K562 (cell line): ENCODE data around the gene ANKRD44. TPM values are rescaled to one million over a fixed set of nuclear protein-coding genes. Genes with fewer than 3 reads are reported as not detected.

Source experiments
- ATAC-seq: fragments of 200-7000 bp; cut with Tn5 transposase; 3 replicates; pipeline ENCODE4 v1.9.1; 2020; ENCODE audit warnings: moderate library complexity
- BruUV-seq: library from RNA; stranded (reverse); fragments of 400-500 nt; replicated peaks from 2 replicates; lab custom pipeline; 2021; lab: Mats Ljungman, UMichigan
- CTCF ChIA-PET: fragments of 300-600 bp; formaldehyde crosslinking; extraction: SDS; loops from one replicate; lab custom pipeline; 2021; ENCODE audit warnings: low intra/inter-chr PET ratio; lab: Yijun Ruan, JAX
- POLR2A ChIA-PET: fragments of 300-600, 350-650 bp; sonication (Branson Sonifier 250); formaldehyde crosslinking; extraction: SDS; loops from one replicate; lab custom pipeline; 2021; ENCODE audit warnings: antibody characterized with exemption, inconsistent platforms; lab: Yijun Ruan, JAX
- DNase-seq, 4 experiments: peaks; one replicate each; pipeline versions ENCODE4 v3.0.0 to v3.0.0-alpha.2; 2011 to 2018; ENCODE audit warnings: low spot score in 3 of 4, mixed read lengths in 3 of 4; ENCODE audit errors: extremely low read depth in 1 of 4
- FAIRE-seq: peaks from 2 replicates; lab custom pipeline; 2011; peaks lifted over from hg19 to GRCh38; lab: Jason Lieb, UNC
- H2AFZ ChIP-seq: 2 replicates; pipeline ENCODE4 v1.6.0; 2011; ENCODE audit warnings: low read depth, low read length, control low read depth, inconsistent platforms
- H3K27ac ChIP-seq: fragments of 200-600 bp; 3 replicates; pipeline ENCODE4 v1.8.0; 2011; ENCODE audit warnings: low read depth, mild to moderate bottlenecking, control low read depth, inconsistent platforms, low read length, moderate library complexity, mixed read lengths; ENCODE audit errors: extremely low read depth
- H3K27me3 ChIP-seq, 2 experiments: fragments of 300-600 bp in 1 of 2; 2 replicates in 1 of 2; 3 replicates in 1 of 2; pipeline versions ENCODE4 v1.6.0 to v1.8.0; 2011; ENCODE audit warnings: inconsistent platforms in 2 of 2, low read length in 2 of 2, mild to moderate bottlenecking in 1 of 2, mixed read lengths in 1 of 2, moderate library complexity in 1 of 2; ENCODE audit not compliant: control insufficient read depth in 2 of 2, insufficient read depth in 2 of 2
- H3K36me3 ChIP-seq: fragments of 300-600 bp; 3 replicates; pipeline ENCODE4 v1.8.0; 2011; ENCODE audit warnings: mild to moderate bottlenecking, low read length, inconsistent platforms; ENCODE audit not compliant: control insufficient read depth, insufficient read depth
- H3K4me1 ChIP-seq, 2 experiments: fragments of 200-600 bp in 1 of 2; replicated peaks in 1 of 2; 2 replicates in 1 of 2; 3 replicates in 1 of 2; pipeline versions ENCODE4 v1.5.1 to v1.8.0; 2011; ENCODE audit warnings: inconsistent platforms in 2 of 2, low read length in 2 of 2, mild to moderate bottlenecking in 1 of 2, mixed read lengths in 1 of 2, moderate library complexity in 1 of 2; ENCODE audit not compliant: control insufficient read depth in 2 of 2, insufficient read depth in 2 of 2
- H3K4me2 ChIP-seq: 2 replicates; pipeline ENCODE4 v1.6.1; 2011; ENCODE audit warnings: low read length, control low read depth, inconsistent platforms, mixed read lengths; ENCODE audit not compliant: insufficient read depth
- H3K4me3 ChIP-seq: fragments of 200-600 bp; sonication (generic), shearing (Covaris generic); 2 replicates; pipeline ENCODE4 v1.5.1; 2016; ENCODE audit warnings: control low read depth, inconsistent platforms
- H3K79me2 ChIP-seq: fragments of 200-600 bp; 3 replicates; pipeline ENCODE4 v1.8.0; 2011; ENCODE audit warnings: low read length, inconsistent platforms; ENCODE audit not compliant: control insufficient read depth, insufficient read depth
- H3K9ac ChIP-seq, 2 experiments: 2 replicates each; pipeline versions ENCODE4 v1.6.0 to v1.6.1; 2011; ENCODE audit warnings: low read depth in 2 of 2, low read length in 2 of 2, control low read depth in 1 of 2, inconsistent platforms in 1 of 2, mild to moderate bottlenecking in 1 of 2, mixed read lengths in 1 of 2; ENCODE audit not compliant: insufficient read depth in 1 of 2
- H3K9me1 ChIP-seq: one replicate; pipeline ENCODE4 v1.6.0; 2011; ENCODE audit warnings: inconsistent platforms, mild to moderate bottlenecking, low read length, moderate library complexity; ENCODE audit not compliant: control insufficient read depth, insufficient read depth
- H3K9me3 ChIP-seq: replicated peaks from 2 replicates; pipeline ENCODE4 v1.5.1; 2011; ENCODE audit warnings: low read depth, low read length, inconsistent platforms; ENCODE audit not compliant: control insufficient read depth, insufficient read depth
- H4K20me1 ChIP-seq: replicated peaks from 2 replicates; pipeline ENCODE4 v1.6.1; 2011; ENCODE audit warnings: low read length, inconsistent platforms, mixed read lengths; ENCODE audit not compliant: control insufficient read depth, insufficient read depth
- CHD1 ChIP-seq: fragments of 200-600 bp; sonication (generic); IDR thresholded peaks from one replicate; pipeline ENCODE4 v1.6.1; 2012; ENCODE audit warnings: mild to moderate bottlenecking, moderate library complexity, low read length, inconsistent platforms
- LARP7 ChIP-seq: fragments of 450-650 bp; IDR thresholded peaks from 2 replicates; pipeline ENCODE4 v1.6.1; 2016
- MCM5 ChIP-seq: fragments of 450-650 bp; IDR thresholded peaks from 2 replicates; pipeline ENCODE4 v1.6.1; 2016; ENCODE audit warnings: low read depth
- RBM34 ChIP-seq: fragments of 200-400 bp; formaldehyde crosslinking; IDR thresholded peaks from 2 replicates; pipeline ENCODE4 v1.6.1; 2018; ENCODE audit warnings: low read length, borderline replicate concordance; ENCODE audit not compliant: insufficient read depth
- SIRT6 ChIP-seq: IDR thresholded peaks from one replicate; pipeline ENCODE4 v1.6.1; 2012; ENCODE audit warnings: low read depth, mild to moderate bottlenecking, control low read depth, inconsistent platforms, low read length, moderate library complexity
- TSC22D4 ChIP-seq: fragments of 450-650 bp; IDR thresholded peaks from 2 replicates; pipeline ENCODE4 v1.6.1; 2016; ENCODE audit warnings: missing genetic modification characterization, missing biosample characterization, control low read depth
- ZNF57 ChIP-seq: fragments of 450-650 bp; formaldehyde crosslinking; IDR thresholded peaks from 2 replicates; pipeline ENCODE4 v1.4.0; 2020; ENCODE audit warnings: mild to moderate bottlenecking, moderate library complexity
- ZNF780A ChIP-seq: fragments of 250-450 bp; sonication (Bioruptor Pico); IDR thresholded peaks from 2 replicates; pipeline ENCODE4 v1.5.0; 2021; ENCODE audit warnings: mild to moderate bottlenecking
- WGBS: fragments of 100-300 bp; shearing (Covaris generic); methylation state at CpG from one replicate; pipeline ENCODE4 v1.1.6; 2016; ENCODE audit warnings: low coverage, mixed read lengths; ENCODE audit not compliant: insufficient coverage; ENCODE audit errors: missing lambda C conversion rate; 5-methylcytosine and 5-hydroxymethylcytosine counted together
- in situ Hi-C: fragments of 300-500 bp; cut with MboI; formaldehyde crosslinking; loops from 4 replicates; pipeline ENCODE4 v1.15.0; 2018; ENCODE audit warnings: inconsistent platforms, mixed read lengths
- intact Hi-C: fragments of 100-400 bp; cut with micrococcal nuclease; formaldehyde crosslinking; loops from 2 replicates; pipeline ENCODE4 v1.14.2; 2022
- polyA plus RNA-seq, 8 experiments: library from polyadenylated mRNA; depleted of rRNA in 4 of 8; stranded (reverse) in 5 of 8; unstranded in 3 of 8; fragments of >200 nt; fragmentation: Nextera tagmentation in 2 of 8; fragmentation: Illumina TruSeq in 1 of 8; extraction: Ambion mirVana in 2 of 8; extraction: Trizol in 1 of 8; gene quantifications; 2 replicates each; pipeline versions ENCODE4 v1.2.1 to v1.2.3, GENCODE V29; 2011 to 2014; ENCODE audit warnings: inconsistent platforms in 1 of 8, missing spikeins in 1 of 8
- total RNA-seq, 7 experiments: library from RNA; depleted of rRNA in 6 of 7; stranded (reverse); fragments of >200 nt in 6 of 7; fragmentation: Illumina TruSeq in 2 of 7; extraction: Trizol in 2 of 7; gene quantifications; 2 replicates each; pipeline versions ENCODE4 v1.2.1 to v1.2.3, GENCODE V29; 2011 to 2021; ENCODE audit warnings: low replicate concordance in 1 of 7
- TF ChIP-seq, protein P1 (sequence below): sonication (generic); formaldehyde crosslinking; IDR thresholded peaks from 2 replicates; pipeline ENCODE4 v1.8.1; 2023; ENCODE audit warnings: missing genetic modification reagents, mild to moderate bottlenecking, borderline replicate concordance
- TF ChIP-seq, protein P2 (sequence below): fragments of 450-650 bp; IDR thresholded peaks from 2 replicates; pipeline ENCODE4 v1.6.1; 2016; ENCODE audit warnings: missing biosample characterization, missing genetic modification characterization
- TF ChIP-seq, protein P3 (sequence below): fragments of 450-650 bp; formaldehyde crosslinking; IDR thresholded peaks from 2 replicates; pipeline ENCODE4 v1.4.0; 2022; ENCODE audit warnings: missing genetic modification characterization
- TF ChIP-seq, protein P4 (sequence below): fragments of 250-450 bp; sonication (Bioruptor Pico); IDR thresholded peaks from 2 replicates; pipeline ENCODE4 v1.8.0; 2021; ENCODE audit warnings: moderate library complexity, mild to moderate bottlenecking, inconsistent platforms
- TF ChIP-seq, protein P5 (sequence below): fragments of 250-450 bp; sonication (Bioruptor Pico); IDR thresholded peaks from 2 replicates; pipeline ENCODE4 v1.4.0; 2020

The ANKRD44 gene
- total and polyA plus RNA-seq, 9 of the 15 experiments (the other 6 are each of a cell fraction or from before 2014, with no cell fraction given): 0.03 to 0.64 (median 0.07) TPM; not detected in 3

DNA sequence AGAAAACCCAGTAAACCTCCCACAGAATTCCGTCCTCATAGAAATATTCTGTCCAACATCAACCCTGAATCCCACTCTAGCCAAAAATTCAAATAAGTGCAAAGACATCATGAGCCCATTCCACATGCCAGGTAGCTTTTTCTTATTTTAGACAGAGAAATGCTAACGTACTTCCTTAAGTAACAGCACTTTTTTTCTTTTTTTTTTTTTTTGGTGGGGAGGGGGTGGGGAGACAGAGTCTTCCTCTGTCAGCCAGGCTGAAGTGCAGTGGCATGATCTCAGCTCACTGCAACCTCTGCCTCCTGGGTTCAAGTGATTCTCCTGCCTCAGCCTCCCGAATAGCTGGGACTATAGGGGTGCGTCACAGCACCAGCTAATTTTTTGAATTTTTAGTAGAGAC, 45.5 kb downstream of the ANKRD44 start:
- H2AFZ ChIP-seq: no peak overlapping the region
- no peaks in the 10 kb centered on the region for H3K36me3 ChIP-seq
- peaks cover 0 to 11% of the 10 kb centered on the region in 2 experiments; a peak in 1 of 5 replicates for H3K27me3 ChIP-seq
- H3K9ac ChIP-seq: no peak overlapping the region
- ChIA-PET CTCF (no interaction called here), POLR2A (no interaction called here)
- TF ChIP-seq, protein P1, sequence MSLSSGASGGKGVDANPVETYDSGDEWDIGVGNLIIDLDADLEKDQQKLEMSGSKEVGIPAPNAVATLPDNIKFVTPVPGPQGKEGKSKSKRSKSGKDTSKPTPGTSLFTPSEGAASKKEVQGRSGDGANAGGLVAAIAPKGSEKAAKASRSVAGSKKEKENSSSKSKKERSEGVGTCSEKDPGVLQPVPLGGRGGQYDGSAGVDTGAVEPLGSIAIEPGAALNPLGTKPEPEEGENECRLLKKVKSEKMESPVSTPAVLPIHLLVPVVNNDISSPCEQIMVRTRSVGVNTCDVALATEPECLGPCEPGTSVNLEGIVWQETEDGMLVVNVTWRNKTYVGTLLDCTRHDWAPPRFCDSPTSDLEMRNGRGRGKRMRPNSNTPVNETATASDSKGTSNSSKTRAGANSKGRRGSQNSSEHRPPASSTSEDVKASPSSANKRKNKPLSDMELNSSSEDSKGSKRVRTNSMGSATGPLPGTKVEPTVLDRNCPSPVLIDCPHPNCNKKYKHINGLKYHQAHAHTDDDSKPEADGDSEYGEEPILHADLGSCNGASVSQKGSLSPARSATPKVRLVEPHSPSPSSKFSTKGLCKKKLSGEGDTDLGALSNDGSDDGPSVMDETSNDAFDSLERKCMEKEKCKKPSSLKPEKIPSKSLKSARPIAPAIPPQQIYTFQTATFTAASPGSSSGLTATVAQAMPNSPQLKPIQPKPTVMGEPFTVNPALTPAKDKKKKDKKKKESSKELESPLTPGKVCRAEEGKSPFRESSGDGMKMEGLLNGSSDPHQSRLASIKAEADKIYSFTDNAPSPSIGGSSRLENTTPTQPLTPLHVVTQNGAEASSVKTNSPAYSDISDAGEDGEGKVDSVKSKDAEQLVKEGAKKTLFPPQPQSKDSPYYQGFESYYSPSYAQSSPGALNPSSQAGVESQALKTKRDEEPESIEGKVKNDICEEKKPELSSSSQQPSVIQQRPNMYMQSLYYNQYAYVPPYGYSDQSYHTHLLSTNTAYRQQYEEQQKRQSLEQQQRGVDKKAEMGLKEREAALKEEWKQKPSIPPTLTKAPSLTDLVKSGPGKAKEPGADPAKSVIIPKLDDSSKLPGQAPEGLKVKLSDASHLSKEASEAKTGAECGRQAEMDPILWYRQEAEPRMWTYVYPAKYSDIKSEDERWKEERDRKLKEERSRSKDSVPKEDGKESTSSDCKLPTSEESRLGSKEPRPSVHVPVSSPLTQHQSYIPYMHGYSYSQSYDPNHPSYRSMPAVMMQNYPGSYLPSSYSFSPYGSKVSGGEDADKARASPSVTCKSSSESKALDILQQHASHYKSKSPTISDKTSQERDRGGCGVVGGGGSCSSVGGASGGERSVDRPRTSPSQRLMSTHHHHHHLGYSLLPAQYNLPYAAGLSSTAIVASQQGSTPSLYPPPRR (CRISPR knock-in tag): no peak
- TF ChIP-seq SIRT6: no peak
- TF ChIP-seq, protein P2, sequence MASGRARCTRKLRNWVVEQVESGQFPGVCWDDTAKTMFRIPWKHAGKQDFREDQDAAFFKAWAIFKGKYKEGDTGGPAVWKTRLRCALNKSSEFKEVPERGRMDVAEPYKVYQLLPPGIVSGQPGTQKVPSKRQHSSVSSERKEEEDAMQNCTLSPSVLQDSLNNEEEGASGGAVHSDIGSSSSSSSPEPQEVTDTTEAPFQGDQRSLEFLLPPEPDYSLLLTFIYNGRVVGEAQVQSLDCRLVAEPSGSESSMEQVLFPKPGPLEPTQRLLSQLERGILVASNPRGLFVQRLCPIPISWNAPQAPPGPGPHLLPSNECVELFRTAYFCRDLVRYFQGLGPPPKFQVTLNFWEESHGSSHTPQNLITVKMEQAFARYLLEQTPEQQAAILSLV (tag): no peak
- TF ChIP-seq TSC22D4 (tag): no peak
- no peak for TF ChIP-seq CHD1
- no peak for TF ChIP-seq LARP7
- no peak for TF ChIP-seq RBM34
- TF ChIP-seq, protein P3, sequence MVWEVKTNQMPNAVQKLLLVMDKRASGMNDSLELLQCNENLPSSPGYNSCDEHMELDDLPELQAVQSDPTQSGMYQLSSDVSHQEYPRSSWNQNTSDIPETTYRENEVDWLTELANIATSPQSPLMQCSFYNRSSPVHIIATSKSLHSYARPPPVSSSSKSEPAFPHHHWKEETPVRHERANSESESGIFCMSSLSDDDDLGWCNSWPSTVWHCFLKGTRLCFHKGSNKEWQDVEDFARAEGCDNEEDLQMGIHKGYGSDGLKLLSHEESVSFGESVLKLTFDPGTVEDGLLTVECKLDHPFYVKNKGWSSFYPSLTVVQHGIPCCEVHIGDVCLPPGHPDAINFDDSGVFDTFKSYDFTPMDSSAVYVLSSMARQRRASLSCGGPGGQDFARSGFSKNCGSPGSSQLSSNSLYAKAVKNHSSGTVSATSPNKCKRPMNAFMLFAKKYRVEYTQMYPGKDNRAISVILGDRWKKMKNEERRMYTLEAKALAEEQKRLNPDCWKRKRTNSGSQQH (CRISPR knock-in tag): no peak
- TF ChIP-seq, protein P4, sequence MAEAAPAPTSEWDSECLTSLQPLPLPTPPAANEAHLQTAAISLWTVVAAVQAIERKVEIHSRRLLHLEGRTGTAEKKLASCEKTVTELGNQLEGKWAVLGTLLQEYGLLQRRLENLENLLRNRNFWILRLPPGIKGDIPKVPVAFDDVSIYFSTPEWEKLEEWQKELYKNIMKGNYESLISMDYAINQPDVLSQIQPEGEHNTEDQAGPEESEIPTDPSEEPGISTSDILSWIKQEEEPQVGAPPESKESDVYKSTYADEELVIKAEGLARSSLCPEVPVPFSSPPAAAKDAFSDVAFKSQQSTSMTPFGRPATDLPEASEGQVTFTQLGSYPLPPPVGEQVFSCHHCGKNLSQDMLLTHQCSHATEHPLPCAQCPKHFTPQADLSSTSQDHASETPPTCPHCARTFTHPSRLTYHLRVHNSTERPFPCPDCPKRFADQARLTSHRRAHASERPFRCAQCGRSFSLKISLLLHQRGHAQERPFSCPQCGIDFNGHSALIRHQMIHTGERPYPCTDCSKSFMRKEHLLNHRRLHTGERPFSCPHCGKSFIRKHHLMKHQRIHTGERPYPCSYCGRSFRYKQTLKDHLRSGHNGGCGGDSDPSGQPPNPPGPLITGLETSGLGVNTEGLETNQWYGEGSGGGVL: no peak
- TF ChIP-seq, protein P5, sequence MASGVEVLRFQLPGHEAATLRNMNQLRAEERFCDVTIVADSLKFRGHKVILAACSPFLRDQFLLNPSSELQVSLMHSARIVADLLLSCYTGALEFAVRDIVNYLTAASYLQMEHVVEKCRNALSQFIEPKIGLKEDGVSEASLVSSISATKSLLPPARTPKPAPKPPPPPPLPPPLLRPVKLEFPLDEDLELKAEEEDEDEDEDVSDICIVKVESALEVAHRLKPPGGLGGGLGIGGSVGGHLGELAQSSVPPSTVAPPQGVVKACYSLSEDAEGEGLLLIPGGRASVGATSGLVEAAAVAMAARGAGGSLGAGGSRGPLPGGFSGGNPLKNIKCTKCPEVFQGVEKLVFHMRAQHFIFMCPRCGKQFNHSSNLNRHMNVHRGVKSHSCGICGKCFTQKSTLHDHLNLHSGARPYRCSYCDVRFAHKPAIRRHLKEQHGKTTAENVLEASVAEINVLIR (CRISPR knock-in tag): no peak
- TF ChIP-seq ZNF57 (CRISPR knock-in tag): no peak
- no peak for TF ChIP-seq ZNF780A (CRISPR knock-in tag)
- no peak for TF ChIP-seq MCM5
- FAIRE-seq: no peak
- no peaks in the 10 kb centered on the region for H4K20me1 ChIP-seq
- no peaks in the 10 kb centered on the region for H3K79me2 ChIP-seq
- intact Hi-C loops: no loop called here
- no peak overlapping the region for H3K4me2 ChIP-seq
- no peak for ATAC-seq
- in situ Hi-C loops: no loop called here
- H3K9me1 ChIP-seq: no peaks in the 10 kb centered on the region
- no peaks in the 10 kb centered on the region for H3K4me1 ChIP-seq
- no TSS peak for BruUV-seq
- DNase-seq: no peak
- 5% methylated on average over 2 of the region's 4 CpGs for WGBS
- no peak overlapping the region for H3K4me3 ChIP-seq
- no peak overlapping the region for H3K27ac ChIP-seq
- no peaks in the 10 kb centered on the region for H3K9me3 ChIP-seq
